NCI-H2029 (cell line): ENCODE data around the gene SDK1.
"Not testable (repeated sequence)": the region's sequence is repeated elsewhere in the genome, so short reads cannot be mapped to it uniquely, and the experiment has no call there.

Experiments used
- DNase-seq: peaks from one replicate; lab custom pipeline; 2025; lab: John Stamatoyannopoulos, UW

The SDK1 gene

DNA sequence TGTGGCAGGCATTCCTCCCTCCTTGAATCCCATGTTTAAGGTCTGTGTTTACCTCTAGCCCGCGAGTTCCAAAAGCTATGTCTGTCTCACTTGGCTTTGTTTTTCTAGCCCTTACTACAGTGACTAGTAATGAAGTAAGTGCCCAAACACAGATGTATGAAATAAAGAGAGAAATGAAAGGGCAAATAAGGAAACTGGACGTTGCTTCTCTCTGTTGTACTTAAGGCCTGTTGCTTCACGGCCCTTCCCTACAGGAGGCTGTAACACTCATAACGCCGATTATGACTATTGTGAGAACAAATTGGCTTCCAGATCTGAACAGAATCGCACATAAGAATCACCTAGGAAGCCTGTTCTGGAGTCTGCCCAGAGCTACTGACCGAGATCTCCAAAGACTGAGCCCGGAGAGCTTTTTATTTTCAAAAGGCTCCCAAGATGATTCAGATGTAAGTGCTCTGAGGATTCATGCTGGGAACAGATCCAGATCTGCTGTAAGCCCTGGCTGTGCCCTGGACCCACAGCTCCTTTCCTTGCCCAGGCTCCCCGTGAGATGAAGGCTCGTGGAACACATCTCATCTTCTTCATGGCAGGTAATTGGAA lies 432.6 kb downstream of the SDK1 start:
- no peak for DNase-seq

DNA sequence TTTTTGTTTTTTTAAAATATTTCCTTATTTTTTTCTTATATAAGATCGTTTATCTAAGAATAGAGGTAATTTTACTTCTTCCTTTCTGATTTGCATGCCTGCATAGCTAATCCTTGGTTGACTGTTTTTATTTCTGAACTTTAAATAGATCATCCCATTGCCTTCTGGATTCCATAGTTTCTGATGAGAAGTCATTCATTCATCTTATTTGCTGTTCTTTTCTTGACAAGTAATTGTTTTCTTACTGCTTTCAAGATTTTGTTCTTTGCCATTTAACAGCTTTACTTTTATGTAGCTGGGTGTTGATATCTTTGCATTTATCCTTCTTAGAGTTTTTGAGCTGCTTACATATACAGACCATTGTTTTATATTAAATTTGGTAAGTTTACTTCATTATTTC lies 437.9 kb downstream of the SDK1 start:
- no peak for DNase-seq

DNA sequence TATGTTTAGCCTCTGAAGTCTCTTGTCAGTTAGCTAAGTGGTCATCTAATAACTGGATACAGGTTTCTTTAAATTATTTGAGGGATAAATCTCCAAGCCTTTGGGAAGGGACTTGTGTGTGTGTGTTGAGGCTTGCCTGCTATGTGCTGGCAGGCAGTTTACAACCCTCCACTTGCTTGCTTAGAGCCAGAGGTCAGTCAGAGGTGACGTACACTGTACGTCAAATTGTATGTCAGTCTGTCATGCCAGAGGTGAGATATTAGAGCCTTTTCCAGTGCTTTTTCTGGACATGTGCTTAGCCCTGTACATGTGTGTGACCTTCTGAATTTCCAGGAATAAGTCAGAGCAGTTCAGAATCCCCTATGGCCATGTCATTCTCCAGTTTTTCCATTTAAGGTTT lies 438.9 kb downstream of the SDK1 start:
- DNase-seq: no peak

DNA sequence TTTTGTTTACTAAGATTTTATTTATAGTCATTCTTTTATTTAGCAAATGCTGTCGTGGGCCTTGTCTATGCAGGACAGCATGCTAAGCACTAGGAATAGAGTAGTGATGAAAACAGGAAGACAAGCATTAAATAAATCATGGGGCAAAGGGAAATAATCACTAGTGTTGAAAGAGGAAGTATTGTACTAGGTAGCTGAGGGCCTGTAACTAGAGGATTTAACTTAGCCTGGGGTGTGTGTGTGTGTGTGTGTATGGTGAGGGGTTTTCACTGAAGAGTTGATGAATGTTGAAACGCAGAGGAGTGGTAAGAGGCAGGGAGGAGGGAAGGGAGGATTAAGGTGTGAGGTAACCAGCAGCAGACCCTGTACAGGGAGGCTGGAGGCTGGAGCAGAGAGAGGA lies 446.4 kb downstream of the SDK1 start:
- DNase-seq: no peak

DNA sequence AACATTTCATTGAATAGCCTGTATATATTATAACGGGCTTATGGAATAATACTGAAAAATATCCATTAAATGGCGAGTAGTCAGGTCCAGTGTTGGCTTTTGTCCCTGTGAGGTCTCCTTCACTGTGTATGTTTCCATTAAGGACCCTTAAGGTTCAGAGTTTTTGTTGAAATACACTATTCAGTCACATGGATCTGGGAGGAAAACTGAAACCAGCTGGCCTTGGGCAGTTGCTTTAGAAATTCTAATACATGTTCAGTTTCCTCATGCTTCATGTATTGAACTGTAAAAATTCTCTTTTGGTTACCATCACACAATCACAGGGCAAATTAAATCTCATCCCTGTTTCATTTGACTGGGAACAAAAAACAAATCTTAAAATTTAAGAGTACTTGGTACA lies 447.3 kb downstream of the SDK1 start:
- DNase-seq: no peak

DNA sequence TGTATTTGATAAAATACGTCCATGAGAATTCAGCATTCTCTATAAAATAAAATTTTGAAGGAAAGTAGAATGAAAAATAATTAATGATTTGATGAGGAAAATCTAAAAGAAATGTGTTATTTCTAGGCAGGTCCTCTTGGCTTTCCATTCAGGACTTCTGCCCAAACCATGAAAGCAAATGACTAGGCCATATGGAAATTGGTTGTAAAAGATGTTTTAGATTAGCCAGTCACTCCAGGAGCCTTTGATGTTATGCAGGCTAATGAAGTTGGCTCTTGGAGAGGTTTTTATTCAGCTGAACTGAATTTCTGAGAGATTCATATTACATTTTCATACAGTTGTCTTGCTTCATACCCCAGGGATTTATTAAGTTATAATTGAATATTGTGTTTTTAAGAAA lies 452.8 kb downstream of the SDK1 start:
- no peak for DNase-seq

DNA sequence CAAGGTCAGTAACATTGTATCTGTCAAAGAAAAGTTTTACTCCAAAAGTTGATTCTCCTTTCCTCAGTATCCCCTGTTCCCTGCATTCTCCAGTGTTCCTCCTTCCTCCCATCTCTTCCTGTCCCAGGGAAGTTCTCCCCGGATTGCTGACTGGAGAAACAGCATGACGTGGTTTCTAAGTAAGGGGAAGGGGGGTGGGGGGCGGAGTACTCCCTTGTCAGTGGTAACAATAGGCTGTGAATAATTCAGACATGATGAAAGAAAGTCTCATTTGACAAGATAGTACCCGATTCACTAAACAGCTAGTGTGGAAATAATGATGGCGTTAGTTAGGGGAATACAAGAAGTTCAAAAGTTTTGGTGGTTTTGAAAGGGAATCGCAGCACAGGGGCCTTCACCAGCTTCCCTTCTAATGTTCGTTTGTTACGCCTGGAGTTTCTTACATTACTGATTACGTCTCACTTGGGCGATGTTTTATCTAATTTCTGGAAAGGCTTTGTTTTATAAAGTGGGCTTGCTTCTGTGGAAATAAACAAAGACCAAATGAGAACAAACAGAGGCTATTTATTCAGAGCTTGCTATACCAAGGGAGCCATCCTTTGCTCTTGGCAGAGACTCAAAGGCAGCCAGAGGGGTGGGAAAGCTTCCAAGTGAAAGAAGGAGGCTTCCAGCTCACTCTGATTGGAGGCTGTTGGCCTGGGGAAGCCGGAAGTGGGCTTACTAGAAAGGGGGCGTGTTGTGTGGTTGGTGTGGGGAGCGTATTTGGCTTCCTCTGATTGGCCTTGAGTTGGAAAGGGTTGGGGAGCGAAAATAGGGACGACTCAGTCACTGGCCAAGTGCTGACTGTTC lies 453.7 kb downstream of the SDK1 start:
- peak; percentile 95 for DNase-seq

DNA sequence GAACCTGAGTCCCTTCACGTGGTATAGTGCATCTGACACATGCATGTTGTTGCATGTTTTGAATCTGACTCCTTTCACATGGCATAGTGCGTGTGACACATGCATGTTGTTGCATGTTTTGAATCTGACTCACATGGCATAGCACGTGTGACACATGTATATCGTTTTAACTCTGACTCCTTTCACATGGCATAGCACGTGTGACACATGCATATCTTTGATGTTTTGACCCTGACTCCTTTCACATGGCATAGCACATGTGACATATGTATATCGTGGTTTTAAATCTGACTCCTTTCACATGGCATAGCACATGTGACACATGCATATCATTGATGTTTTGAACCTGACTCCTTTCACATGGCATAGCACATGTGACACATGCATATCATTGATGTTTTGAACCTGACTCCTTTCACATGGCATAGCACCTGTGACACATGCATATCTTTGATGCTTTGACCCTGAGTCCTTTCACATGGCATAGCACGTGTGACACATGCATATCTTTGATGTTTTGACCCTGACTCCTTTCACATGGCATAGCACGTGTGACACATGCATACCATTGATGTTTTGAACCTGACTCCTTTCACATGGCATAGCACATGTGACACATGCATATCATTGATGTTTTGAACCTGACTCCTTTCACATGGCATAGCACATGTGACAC lies 454.9 kb downstream of the SDK1 start:
- DNase-seq: not testable (repeated sequence)

DNA sequence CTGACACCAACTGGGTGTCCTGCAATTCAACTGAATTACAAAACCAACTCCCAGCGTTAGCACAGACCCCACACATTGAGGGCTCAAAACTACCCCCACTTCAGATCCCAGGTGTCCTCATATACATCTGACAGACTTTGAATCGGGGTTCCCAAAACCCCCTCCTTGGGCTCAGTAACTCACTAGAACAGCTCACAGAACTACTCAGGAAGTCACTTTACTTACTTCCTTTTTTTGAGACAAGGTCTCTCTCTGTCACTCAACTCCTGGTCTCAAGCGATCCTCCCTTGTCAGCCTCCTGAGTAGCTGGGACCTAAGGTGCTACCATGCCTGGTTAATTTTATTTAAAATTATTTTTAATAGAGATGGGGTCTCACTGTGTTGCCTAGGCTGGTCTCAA lies 456.0 kb downstream of the SDK1 start:
- no peak for DNase-seq

DNA sequence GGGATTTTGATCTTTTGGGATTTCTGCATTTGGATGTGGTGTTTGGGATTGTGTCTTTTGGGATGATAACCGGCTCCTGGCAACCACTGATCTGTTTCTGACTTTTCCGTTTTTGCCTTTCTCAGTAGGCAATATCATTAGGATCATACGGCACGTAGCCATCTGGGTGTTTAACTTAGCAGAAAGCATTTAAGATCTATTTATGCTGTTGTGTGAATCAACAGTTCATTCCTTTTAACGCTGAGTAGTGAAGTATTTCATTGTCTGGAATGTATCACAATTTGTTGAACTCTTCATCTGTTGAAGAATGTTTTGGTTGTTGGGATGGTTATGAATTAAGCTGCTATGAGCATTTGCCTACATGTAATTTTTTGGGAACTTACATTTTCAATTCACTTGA lies 459.6 kb downstream of the SDK1 start:
- no peak for DNase-seq

DNA sequence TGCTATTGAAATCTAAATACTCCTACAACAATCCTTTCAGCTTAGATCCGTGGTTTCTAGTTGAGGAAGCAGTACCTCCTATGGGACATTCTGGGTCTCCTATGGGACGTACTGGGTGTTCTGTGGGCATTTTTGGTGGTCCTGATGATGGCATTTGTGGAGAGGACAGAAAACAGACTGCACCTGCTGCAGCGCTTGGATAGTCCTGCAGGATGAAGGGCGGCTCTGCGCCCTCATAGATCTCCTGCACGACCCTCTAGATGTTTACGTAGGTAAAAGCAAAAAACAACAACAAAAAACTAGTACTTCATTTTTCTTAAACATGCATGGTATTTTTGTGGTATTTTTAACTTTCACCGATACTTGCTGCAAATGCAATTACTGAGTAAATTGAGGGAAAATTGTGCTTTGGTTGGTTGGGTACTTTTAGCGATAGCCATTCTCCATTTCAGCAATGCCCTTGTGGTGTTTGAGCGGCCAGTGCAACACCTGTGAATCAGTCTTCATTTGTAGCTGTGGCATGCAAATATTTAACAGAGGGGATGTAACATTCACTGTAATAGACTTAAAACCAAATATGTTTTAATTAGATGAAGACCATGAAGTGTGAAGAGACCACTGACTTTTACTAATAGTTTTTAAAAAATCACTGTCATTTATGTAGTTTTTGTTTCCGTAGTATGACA lies 461.2 kb downstream of the SDK1 start:
- DNase-seq: no peak

DNA sequence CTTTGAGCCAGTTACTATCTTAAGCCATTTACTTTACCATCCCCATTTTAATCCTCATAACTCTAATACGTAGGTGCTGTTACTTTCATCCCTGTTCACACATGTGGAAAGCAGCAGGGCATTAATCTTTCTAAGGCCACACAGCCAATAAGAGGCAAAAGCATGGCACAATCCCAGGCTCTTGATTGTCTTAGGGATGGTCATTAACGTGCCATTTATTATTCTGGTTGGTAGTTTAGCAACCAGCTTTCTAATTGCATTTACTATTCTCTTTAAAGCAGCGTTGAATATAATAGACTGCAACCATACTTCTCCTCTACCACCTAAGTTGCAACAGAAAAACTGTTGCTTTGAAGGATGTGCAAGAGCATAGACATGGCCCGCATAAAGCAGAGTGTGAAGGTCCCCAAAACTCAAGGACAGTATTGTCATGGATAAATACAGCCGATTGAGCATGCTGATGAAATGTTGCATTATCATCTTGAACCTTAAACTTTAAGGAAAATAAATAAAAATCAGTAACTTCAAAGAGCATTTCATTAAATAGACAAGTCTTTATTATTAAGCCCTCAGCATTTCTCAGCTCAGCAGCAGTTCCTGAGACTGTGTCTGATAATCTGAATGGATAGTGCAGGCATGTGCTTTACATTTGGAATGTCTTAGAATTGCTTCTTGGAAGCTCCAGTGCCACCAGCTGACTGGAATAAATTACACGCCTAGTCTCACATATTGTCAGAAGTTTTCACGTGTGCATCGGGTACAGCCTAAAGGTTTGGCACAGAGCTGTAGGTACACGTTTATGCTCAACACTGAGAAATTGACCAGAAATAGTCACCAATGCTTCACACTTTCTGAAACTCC lies 467.1 kb downstream of the SDK1 start:
- DNase-seq: no peak

DNA sequence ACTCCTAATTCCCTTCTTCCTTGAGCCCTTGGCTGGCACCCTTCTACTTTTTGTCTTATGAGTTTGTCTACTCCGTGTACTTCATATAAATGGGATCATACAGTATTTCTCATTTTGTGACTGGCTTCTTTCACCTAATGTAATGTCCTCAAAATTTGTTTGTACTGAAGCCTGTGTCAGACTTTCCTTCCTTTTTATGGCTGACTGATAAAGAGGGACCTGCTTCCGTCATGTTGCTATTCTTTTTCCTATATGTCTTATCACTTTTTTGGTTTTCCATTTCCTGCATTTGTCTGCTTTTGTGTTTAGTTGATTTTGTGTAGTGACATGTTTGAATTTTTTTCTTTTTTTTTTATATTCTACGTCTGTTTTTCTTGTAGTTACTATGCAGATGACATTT lies 470.9 kb downstream of the SDK1 start:
- no peak for DNase-seq

DNA sequence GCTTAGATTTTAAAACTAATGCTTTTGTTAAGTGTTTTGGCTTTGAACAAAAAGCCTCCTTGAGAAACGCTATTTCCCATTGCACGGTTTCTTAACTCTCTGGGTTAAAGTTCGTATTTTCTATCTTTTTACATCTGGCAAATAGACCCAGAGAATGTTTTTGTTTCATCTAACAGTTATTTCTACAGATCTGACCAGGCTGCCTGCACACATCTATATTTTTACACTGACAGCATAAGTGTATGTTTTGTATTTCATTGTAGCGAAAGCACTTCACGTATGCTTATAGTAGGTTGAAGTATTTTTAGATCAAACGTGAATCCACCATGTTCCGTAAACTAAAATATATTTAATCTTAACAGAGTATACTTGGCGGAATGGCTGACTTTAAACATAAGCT lies 477.3 kb downstream of the SDK1 start:
- DNase-seq: no peak

DNA sequence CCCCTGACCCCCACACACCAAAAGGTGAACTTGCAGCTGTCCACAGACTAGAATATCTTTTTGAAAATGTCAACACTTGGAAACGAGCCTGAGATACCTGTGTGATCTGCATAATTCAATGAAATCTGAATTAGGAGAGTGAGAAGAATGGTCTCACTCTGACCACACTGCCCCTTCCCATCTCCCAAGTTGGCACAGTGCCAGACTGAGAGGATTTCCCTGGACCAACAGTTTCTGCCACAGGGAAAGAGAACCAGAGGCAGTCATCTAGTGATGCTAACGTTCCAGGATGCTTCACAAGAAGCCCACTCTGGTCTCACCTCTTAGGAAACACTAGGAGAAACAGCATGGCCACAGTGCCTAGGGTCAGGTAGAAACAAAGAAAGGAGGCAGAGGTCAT lies 479.0 kb downstream of the SDK1 start:
- no peak for DNase-seq

DNA sequence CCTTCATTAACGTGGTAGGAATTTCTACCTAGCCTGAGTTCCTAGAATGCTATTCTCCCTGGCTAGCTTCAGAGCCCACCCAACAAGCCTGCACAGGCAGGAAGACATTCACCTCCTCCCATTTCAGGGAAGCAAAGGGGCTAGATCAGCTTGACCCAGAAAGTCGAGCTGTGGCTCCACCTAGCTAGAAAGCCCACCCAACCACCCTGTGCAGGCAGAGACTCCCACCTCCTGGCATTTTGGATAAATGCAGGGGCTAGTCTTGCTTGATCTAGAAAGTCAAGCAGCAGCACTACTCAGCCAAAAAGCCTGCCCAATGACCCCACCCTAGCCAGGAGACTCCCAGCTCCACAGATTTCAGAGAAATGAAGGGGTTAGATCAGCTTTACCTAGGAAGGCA lies 479.5 kb downstream of the SDK1 start:
- no peak for DNase-seq

DNA sequence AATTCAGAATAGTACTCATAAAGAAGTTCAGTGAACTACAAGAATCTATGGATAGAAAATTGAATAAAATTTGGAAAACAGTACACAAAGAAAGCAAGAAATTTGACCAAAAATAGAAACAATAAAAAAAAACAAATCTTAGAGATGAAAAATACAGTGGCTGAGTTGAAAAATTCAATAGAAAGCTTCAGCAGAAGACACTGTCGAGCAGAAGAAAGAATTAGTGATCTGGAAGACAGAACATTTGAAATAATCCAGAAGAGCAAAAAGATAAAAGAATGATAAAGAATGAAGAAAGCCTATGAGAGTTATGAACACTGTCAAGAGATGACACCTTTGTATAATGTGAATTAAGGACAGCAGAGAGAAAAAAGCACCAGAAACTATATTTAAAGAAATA lies 480.6 kb downstream of the SDK1 start:
- DNase-seq: no peak

DNA sequence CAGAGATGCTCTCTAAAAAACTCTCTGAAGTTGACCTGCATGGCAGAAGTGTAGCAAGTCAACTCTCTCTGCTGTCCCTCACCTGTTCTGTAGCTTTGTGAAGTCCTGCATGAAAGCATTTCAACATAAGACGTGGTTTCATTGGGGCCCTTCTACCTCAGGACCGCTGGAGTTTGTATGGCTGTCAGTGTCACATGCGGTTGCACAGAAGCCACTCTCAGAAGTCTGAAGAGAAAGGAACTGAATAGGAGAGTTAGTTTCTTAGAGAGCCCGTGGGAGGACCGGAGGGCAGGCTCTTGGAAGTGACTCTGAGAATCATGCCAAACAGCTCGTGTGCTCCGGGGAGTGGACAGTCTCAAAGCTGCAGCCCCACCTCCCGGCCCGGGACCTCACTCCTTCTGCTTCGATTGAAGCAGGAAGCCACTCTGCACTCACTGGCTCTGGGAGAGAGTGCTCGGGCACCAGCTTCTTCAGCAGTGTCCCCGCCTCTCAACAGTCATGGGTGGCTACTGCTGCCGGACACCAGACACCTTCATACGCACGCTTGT lies 486.7 kb downstream of the SDK1 start:
- no peak for DNase-seq

DNA sequence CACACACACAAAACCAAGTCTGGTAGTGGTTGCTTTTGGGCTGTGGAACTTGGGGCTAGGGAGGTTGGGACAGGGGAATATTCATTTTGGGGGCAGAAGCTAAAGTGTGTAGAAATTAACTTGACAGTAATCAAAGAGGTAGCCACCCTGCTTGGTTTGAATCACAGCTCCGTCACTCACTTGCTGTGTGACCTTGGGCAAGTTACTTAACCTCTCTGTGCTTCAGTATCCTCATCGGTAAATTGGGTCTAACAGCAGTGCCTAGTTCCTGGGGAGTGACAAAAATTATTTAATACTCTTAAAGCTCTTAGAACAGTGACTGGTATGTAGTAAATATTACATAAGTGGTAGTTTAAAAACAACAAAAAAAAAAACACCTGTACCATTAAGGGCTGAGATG lies 489.8 kb downstream of the SDK1 start:
- no peak for DNase-seq

DNA sequence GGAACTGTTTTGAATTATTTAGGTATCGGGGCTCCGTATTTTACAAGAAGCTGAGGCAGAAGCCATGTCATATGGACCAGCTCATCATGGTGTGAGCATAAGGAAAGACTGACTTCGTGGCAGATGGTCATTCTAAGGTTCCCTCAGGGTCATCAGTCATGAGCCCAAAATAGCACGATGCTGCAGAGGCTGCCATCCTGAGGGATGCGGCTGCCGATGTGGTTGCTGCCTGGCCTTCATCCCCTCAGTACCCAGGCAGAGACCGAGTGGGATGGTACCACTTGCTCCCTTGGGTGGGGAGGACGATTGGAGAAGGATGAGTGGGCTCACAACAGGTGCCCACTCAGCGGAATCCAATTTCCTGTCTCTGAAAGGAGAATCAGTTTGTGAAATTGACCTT lies 490.3 kb downstream of the SDK1 start:
- no peak for DNase-seq

DNA sequence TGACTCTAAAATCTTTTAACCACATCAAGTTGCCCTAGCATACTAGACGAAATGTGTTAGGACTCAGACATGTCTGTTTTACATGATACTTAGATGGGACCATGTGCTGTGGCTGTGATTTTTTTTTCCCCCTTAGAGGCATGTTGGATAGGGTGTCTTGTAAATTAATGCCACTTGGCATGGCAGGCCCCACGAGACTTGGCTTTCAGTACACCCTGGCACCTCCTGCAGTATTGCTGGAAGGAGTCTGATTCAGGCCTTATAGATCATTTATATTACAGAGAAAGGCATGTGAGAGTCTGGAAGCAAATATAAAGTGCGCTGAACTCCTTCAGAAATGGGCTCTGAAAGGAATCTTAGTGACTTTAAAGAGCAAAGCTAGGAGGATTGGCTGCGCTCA lies 494.1 kb downstream of the SDK1 start:
- DNase-seq: no peak

DNA sequence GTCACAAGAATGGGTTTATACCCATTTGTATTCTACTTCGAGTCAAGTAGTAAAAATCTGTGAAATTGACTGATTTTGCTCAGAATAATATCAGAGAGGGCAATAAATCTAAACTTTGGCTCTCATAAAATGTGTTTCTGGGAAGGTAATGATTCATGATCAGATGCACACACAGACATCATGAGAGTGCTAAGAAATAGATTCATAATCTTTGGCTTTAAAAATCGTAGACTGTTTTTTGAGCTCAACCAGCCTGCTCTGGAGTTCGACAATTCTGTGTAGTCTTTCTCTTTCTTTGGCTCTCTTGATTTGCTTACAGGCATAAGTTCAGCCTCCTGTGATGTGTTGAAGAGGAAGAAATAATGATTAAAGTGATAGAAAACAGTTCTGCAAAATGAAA lies 494.7 kb downstream of the SDK1 start:
- no peak for DNase-seq
